GM12864 (cell line): ENCODE data around the gene CUEDC1.

Experiments
- DNase-seq: peaks from one replicate; pipeline ENCODE4 v3.0.0-alpha.2; 2011; ENCODE audit warnings: low read depth
- H3K4me3 ChIP-seq: 2 replicates; pipeline ENCODE4 v1.5.1; 2011; ENCODE audit warnings: mild to moderate bottlenecking, low read depth, low read length, control low read depth
- TF ChIP-seq, protein P1 (sequence below): IDR thresholded peaks from 2 replicates; pipeline ENCODE4 v1.5.1; 2011; ENCODE audit warnings: low read depth, mild to moderate bottlenecking, moderate library complexity, low read length, control low read depth, inconsistent platforms; ENCODE audit errors: missing control alignments

The CUEDC1 gene

DNA sequence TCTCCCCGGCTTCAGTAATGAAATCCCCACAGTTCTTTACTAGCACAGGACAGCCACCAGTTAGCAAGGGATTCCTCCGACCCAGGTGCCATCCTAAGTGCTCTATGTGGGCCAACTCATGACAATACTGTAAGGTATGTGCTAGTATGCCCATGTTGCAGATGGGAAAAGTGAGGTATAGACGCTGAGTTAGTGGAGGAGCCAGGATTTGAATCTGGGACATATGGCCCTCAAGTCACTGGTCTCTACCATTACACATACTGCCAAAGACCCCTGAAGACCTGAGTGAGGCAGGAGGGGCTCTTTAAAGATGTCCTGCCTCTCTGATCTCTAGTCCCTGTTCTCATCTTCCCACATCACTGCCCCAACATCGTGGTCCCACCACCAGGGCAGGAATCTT is 69.2 kb downstream of the CUEDC1 start:
- TF ChIP-seq, protein P1, sequence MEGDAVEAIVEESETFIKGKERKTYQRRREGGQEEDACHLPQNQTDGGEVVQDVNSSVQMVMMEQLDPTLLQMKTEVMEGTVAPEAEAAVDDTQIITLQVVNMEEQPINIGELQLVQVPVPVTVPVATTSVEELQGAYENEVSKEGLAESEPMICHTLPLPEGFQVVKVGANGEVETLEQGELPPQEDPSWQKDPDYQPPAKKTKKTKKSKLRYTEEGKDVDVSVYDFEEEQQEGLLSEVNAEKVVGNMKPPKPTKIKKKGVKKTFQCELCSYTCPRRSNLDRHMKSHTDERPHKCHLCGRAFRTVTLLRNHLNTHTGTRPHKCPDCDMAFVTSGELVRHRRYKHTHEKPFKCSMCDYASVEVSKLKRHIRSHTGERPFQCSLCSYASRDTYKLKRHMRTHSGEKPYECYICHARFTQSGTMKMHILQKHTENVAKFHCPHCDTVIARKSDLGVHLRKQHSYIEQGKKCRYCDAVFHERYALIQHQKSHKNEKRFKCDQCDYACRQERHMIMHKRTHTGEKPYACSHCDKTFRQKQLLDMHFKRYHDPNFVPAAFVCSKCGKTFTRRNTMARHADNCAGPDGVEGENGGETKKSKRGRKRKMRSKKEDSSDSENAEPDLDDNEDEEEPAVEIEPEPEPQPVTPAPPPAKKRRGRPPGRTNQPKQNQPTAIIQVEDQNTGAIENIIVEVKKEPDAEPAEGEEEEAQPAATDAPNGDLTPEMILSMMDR: no peak
- H3K4me3 ChIP-seq: no peak overlapping the region
- DNase-seq: no peak

DNA sequence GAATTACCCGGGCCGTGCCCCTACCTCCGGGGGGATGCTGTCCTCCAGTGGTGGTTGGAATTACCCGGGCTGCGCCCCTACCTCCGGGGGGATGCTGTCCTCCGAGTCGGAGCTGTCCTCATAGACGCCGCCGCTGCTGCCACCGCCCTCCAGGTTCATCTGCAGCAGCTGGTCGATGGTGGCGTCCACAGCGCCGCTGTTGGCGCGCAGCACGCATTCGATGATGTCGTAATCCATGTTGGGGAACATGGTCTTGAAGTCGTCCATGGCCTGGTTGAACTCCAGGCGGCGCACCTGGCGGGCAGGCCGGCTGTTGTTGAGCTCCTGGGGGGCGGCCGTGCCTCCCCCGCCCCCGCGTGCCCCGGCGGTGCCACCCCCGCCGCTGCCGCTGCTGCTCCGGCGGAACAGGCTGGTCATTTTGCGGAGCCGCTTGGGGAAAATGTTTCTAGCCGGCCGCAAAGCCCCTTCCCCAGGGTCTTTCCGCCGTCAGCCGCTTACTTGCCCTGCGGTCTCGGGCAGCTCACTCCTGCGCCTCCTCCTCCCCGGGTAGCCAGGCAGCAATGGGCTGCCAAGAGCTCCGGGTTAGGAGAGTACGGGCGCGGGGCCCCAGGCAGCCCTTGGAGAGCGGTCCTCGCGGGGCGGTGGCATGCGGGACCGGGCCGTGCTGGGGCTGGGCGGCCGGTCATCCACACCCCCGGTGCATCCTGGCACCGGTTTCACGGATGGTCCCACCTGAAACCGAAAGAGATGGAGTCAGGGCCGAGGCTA is 69.9 kb downstream of the CUEDC1 start:
- no peak overlapping the region for H3K4me3 ChIP-seq
- no peak for DNase-seq
- TF ChIP-seq, protein P1: no peak

DNA sequence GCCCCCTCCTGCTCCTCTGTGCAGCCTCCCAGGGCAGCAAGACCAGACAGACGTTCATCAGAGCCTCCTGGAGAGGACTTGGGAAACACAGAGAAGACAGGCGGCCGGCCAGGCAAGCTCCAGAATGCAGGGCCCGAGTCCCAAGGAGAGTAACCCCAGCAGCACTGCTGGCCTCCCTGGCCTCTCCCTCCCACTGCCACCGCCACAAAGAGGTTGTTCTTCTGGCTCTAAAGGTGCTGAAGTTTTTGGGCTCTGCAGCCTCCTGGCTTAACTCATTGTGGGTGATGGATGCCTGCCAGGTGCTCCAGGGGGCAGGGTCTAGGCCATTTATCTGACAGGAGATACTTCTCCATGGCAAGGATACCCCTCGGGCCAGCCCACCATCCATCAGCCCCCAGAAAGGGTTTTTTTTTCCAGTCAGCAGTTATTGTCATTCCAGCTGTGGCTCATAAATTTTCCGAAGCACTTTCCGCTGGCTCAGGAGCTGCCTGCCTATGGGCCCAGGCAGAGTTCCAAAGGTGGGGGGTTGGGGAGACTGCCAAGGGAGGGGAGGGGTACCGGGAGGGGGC is 73.3 kb downstream of the CUEDC1 start:
- TF ChIP-seq, protein P1: no peak
- no peak overlapping the region for H3K4me3 ChIP-seq
- DNase-seq: no peak

DNA sequence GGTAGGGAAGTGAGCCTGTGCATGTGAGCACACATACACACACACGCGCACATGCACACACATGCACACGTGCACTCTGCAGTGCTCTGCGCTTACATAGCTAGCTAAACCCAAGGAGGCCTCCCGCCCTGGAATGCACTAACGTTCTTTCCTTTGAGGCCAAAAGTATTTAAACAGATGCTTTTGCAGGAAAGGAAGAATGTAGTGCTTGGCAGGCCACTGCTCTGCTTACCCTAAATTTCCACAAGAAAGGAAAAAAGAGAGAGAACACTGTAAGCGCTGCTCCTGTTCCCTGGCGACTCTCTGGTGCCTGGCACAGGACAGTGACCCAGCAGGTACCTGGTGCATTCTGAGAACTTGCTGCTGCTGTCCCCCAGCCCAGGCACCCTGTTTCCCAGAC is 74.1 kb downstream of the CUEDC1 start:
- TF ChIP-seq, protein P1: no peak
- DNase-seq: no peak
- H3K4me3 ChIP-seq: no peak overlapping the region

DNA sequence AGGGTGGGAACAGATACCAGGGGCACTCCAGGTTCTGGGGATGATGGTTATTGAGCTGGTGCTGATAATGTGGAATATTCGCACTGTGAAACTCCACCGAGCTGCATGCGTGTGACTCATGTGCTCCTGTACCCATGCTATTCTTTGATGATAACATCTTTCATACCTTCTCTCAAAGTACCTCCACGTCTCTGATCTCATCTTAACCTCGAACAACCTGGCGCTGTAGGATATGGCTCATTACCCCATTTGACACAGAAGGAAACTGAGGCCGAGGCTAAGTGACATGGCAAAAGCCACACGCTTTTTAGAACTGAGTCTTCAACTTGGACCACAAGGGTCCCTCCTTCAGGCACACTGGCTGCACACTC is 75.1 kb downstream of the CUEDC1 start:
- TF ChIP-seq, protein P1: no peak
- H3K4me3 ChIP-seq: no peak overlapping the region
- no peak for DNase-seq

DNA sequence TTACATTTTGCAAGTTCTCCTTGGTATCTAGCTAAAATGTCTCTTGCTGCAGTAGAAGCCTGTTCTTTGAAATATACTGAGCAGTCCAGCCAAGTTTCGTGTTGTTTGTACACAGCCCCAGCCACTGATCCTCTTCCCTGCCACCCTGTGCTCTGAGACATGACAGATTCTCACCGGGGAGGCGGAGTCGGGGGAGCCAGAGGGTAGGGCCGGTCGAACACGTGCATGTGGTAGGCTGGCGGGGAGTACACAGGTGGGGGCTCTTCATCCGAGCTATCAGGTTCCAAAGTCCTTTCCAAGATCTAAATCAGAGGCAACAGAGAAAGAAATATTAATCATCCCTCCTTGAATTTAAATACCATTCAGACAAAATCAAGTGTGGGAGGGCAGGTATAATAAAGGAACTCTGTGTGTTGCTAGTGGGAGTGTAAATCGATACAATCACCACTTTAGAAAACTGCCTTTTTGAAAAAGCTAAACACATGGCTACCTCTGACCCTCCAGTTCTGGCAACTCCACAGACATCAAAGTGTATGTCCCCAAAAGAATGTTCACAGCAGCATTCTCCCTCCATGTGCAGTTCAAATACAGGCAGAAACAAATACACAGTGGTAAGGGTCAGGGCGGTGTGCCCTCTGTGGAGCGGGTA is 75.7 kb downstream of the CUEDC1 start:
- H3K4me3 ChIP-seq: no peak overlapping the region
- DNase-seq: no peak
- TF ChIP-seq, protein P1: no peak
